ENCODE measurements around the gene SLC2A14.
"Not testable (repeated sequence)": the region's sequence is repeated elsewhere in the genome, so short reads cannot be mapped to it uniquely, and the experiment has no call there.

Gene SLC2A14

GRCh38 chr12:7872566-7873319 is at the start of gene SLC2A14:
TSS of gene SLC2A14 (minus strand) at chr12:7872915. CDS start at chr12:7869880, 3,035 bp downstream.
- DNase-seq, result no peak

DNA sequence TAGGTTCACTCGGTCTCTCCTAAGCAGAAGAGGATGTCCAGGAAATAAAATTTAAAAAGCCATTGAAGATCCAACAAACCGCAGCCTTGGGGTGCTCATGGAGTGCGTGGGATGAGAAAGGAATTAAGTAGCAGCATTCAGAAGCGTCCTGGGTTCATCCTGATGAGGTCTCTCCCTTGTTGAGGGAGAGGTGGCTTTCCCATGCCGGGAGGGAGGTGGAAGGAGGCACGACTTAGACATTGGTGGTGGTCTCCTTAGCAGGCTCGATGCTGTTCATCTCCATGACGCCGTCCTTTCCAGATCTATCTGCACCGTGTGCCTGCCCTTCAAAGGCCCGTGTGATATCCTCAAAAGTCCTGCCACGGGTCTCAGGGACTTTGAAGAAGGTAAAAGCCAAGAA is 48.5 kb upstream of the SLC2A14 start:
- DNase-seq, result not testable (repeated sequence)

- DNase-seq, result not testable (repeated sequence)
Observed at GRCh38 chr12:7918268-7918590, 45.5 kb upstream of the SLC2A14 start.

DNA sequence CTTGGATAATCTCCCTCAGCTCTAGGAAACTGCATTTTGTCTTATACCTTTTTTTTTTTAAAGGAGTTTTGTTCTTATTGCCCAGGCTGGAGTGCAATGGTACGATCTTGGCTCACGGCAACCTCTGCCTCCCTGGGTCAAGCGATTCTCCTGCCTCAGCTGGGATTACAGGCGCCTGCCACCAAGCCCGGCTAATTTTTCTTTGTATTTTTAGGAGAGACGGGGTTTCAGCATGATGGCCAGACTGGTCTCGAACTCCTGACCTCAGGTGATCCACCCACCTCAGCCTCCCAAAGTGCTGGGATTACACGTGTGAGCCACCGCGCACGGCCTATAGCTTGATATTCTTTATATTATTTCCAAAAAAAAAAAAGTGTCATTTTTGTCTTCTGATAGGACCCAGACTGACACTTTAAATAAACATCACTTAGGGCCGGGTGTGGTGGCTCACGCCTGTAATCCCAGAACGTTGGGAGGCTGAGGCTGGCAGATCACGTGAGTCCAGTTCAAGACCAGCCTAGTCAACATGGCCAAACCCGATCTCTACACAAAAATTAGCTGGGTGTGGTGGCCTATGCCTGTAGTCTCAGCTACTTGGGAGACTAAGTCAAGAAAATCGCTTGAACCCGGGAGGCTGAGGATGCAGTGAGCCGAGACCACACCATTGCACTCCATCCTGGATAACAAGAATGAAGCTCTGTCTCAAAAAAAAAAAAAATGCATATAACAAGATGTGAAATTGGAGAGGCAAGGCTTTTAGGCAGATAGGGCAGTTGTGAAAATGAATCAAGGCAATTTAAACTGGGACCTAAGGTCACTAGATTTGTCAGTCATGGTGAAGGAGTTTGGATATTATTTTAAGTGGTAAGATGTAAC is 44.9 kb upstream of the SLC2A14 start:
- no peak for DNase-seq

- no peak for DNase-seq
Observed at GRCh38 chr12:7916936-7917335, 44.2 kb upstream of the SLC2A14 start.

GRCh38 chr12:7915661-7916403 is 43.1 kb upstream of the SLC2A14 start:
- DNase-seq, result no peak

DNA sequence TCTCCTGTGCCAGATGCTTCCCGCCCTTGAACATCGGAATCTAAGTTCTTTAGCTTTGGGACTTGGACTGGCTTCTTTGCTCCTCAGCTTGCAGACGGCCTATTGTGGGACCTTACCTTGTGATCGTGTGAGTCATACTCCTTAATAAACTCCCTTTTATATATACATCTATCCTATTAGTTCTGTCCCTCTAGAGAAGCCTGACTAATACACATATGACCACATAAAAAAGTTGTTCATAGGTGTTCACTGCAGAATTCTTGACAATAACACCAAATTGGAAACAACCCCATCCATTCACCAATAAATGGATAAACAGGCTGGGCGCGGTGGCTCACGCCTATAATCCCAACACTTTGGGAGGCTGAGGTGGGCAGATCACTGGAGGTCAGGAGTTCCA is 37.4 kb upstream of the SLC2A14 start:
- DNase-seq, result not testable (repeated sequence)

DNA sequence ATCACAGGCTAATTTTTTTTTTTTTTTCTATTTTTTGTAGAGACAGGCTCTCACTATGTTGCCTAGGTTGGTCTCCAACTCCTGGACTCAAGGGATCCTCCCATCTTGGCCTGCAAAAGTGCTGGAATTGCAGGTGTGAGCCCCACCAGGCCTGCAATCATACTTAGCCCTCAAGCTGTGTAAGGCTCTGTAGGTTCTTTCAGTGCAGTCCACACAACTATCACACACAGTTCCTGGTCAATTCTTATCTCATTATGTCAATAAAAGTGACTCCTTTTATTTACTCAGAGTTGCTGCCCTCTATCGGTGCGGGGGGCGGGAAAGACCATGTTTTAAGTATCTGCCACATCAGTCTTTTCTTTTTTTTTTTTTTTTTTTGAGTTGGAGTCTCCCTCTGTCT is 34.3 kb upstream of the SLC2A14 start:
- peak; percentile 52 for DNase-seq

DNA sequence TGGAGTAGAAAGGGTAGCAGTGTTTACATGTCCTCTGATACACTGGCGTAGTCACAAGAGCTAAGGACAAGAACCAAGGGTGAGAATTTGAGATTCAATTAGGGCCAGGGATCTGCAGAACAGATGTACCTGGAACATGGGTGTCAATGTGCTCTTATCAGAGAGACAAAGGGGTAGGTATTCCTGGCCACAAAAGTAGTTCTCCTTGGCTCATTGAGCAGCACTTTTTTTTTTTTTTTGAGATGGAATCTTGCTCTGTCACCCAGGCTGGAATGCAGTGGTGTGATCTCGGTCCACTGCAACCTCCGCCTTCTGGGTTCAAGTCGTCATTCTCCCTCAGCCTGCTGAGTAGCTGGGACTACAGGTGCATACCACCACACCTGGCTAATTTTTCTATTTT is 33.6 kb upstream of the SLC2A14 start:
- DNase-seq, result not testable (repeated sequence)

- not testable (repeated sequence) for DNase-seq
Observed at GRCh38 chr12:7905600-7906125, 32.9 kb upstream of the SLC2A14 start.

GRCh38 chr12:7905071-7905470 is 32.4 kb upstream of the SLC2A14 start:
- no peak for DNase-seq

DNA sequence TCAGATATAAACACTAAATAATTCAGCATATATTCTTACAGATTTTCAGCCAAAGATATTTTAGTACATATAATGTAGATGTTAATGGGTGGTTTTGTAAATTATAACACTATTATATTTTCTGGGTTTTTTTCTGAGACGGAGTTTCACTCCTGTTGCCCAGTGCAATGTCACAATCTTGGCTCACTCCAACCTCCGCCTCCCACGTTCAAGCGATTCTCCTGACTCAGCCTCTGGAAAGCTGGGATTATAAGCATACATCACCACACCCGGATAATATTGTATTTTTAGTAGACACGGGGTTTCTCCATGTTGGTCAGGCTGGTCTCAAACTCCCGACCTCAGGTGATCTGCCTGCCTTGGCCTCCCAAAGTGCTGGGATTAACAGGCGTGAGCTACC is 29.7 kb upstream of the SLC2A14 start:
- DNase-seq, result not testable (repeated sequence)

DNA sequence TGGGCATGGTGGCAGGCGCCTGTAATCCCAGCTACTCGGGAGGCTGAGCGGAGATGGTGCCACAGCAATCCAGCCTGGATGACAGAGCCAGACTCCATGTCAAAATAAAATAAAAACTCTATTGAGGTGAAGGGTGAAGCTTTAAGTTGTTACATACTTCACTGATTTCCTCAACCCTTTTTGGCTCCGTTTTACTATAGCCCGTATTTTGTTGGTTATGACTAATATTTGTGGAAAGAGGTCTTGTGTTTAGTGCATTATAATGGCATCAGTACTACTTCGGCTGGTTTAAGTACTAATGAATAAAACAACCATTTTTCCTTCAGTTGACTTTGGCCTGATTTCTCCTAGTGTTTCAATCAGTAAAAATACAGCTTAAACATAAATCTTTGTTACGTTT is 27.0 kb upstream of the SLC2A14 start:
- no peak for DNase-seq

DNA sequence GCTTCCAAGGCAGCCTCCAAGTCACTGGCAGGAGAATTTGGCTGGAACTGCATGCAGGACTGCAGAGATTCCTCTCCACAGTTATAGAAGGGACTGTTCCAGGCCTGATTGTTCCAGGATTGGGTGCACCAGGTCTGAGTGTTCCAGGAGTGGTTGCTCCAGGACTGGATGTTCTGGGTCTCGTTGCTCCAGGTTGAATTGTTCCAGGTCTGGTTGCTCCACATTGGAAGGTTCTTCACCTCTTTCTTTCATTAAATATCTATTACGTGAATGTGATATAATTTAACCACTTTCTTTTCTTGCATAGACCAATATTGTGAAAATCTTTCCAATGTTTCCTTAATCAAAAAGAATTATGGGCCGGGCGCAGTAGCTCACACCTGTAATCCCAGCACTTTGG is 24.0 kb upstream of the SLC2A14 start:
- DNase-seq, result not testable (repeated sequence)

- DNase-seq, result peak; percentile 47
Observed at GRCh38 chr12:7892186-7892980, 19.7 kb upstream of the SLC2A14 start.

- peak; percentile 28 for DNase-seq
Observed at GRCh38 chr12:7884689-7885088, 12.0 kb upstream of the SLC2A14 start.

DNA sequence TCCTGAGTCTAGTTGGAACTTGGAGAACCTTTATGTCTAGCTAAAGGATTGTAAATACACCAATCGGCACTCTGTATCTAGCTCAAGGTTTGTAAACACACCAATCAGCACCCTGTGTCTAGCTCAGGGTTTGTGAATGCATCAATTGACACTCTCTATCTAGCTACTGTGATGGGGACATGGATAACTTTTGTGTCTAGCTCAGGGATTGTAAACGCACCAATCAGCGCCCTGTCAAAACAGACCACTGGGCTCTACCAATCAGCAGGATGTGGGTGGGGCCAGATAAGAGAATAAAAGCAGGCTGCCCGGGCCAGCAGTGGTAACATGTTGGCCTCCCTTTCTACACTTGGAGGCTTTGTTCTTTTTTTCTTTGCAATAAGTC is 9.0 kb upstream of the SLC2A14 start:
- not testable (repeated sequence) for DNase-seq

DNA sequence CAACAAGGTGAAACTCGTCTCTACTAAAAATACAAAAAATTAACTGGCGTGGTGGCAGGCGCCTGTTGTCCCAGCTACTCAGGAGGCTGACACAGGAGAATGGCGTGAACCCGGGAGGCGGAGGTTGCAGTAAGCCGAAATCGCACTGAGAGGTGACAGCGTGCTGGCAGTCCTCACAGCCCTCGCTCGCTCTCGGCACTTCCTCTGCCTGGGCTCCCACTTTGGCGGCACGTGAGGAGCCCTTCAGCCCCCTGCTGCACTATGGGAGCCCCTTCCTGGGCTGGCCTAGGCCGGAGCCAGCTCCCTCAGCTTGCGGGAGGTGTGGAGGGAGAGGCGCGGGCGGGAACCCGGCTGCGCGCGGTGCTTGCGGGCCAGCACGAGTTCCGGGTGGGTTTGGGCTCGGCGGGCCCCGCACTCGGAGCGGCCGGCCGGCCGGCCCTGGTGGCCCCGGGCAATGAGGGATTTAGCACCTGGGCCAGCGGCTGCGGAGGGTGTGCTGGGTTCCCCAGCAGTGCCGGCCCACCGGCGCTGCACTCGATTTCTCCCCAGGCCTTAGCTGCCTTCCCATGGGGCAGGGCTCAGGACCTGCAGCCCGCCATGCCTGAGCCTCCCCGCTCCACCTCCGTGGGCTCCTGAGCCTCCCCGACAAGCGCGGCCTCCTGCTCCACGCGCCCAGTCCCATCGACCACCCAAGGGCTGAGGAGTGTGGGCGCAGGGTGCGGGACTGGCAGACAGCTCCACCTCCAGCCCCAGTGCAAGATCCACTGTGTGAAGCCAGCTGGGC is 8.4 kb upstream of the SLC2A14 start:
- DNase-seq, result not testable (repeated sequence)

GRCh38 chr12:7879246-7879645 is 6.5 kb upstream of the SLC2A14 start:
- DNase-seq, result no peak

- DNase-seq, result no peak
Observed at GRCh38 chr12:7877420-7877819, 4.7 kb upstream of the SLC2A14 start.

GRCh38 chr12:7870335-7870734 is 2.4 kb downstream of the SLC2A14 start:
- DNase-seq, result no peak

DNA sequence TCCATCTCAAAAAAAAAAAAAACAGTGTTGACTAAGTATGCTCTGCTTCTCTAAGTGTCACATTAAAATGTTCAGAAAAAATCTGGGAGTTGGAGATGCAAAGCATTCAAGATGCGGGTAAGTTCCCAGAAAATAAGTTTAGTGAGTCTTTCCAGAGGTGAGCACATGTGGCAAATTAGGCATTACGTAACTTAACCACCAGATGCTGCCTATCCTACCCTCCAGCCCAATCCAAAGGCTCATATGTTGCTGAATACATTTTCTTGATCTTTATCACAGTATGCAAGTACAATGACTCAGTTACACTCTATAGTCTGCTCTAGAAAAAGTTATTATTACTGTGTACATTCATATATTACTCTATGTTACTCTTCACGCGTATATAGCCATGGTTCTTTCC is 3.6 kb downstream of the SLC2A14 start:
- no peak for DNase-seq

Data from inflammatory macrophage treated with lipopolysaccharide for 4 hours (primary cell).